ENCODE results near the gene SHISA5.
"Not testable (repeated sequence)": the region's sequence is repeated elsewhere in the genome, so short reads cannot be mapped to it uniquely, and the experiment has no call there.

The SHISA5 gene

GRCh38 chr3:48477959-48478520 is 25.9 kb downstream of the SHISA5 start:
- TF ChIP-seq CTCF (IDR thresholded peaks at IDR 0.05; ENCODE audit: control insufficient read depth, extremely low read depth, insufficient read depth): no peak
- DNase-seq (ENCODE audit: low read depth): no peak
- no peak overlapping the region for H3K4me3 ChIP-seq (ENCODE audit: low read depth, low read length)

DNA sequence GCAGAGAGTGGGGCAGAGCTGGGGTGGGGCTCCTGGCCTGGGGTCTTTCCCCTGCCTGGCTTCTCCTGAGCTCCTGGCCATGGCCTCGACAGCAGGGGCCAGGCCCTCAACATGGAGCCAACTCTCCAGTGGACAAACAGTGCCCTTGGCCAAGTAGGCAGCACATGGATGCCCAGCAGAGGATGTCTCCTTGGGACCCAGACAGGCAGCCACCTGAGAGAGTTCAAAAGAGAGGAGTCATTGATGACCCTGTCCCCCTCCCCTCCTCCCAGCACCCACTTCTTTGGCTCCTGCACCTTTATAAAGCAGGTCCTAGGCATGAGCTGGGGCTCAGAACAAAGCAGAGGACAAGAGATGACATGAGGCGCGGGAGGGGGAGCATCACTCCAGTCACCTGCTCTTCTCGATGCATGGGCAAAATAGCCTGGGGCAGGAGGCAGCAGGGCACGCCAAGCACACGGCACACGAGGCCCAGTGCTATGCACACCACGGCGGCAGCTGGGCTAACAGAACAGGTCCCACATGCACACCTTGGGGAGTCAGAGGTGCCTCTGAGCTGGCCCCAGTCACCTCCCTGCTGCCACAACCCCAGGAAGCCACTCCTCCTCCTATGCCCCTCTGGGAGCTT is 27.4 kb downstream of the SHISA5 start:
- no peak for TF ChIP-seq CTCF (IDR thresholded peaks at IDR 0.05; ENCODE audit: control insufficient read depth, extremely low read depth, insufficient read depth)
- no peak for DNase-seq (ENCODE audit: low read depth)
- H3K4me3 ChIP-seq (ENCODE audit: low read depth, low read length): no peak overlapping the region

GRCh38 chr3:48475188-48475587 is 28.8 kb downstream of the SHISA5 start:
- TF ChIP-seq CTCF (IDR thresholded peaks at IDR 0.05; ENCODE audit: control insufficient read depth, extremely low read depth, insufficient read depth): no peak
- no peak for DNase-seq (ENCODE audit: low read depth)
- no peak overlapping the region for H3K4me3 ChIP-seq (ENCODE audit: low read depth, low read length)

DNA sequence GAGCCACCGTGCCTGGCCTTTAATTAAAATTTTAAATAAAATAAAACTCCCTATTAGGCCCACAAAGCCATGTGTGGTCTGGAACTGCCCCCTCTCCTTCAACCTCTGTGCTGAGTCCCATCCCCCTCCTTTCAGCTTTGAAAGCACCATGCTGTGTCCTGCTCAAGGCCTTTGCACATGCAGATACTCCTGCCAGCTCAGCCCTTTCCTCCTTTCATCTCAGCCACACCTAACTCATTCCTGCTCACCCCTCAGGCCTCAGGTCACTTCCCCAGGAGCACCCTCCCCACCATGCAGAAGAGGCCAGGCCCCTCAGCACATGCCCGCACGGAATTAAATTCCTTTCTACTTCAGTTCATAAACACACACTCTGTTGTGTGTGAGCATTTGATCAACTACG is 29.4 kb downstream of the SHISA5 start:
- no peak for TF ChIP-seq CTCF (IDR thresholded peaks at IDR 0.05; ENCODE audit: control insufficient read depth, extremely low read depth, insufficient read depth)
- no peak overlapping the region for H3K4me3 ChIP-seq (ENCODE audit: low read depth, low read length)
- DNase-seq (ENCODE audit: low read depth): no peak

GRCh38 chr3:48474031-48474430 is 29.9 kb downstream of the SHISA5 start:
- not testable (repeated sequence) for DNase-seq (ENCODE audit: low read depth); H3K4me3 ChIP-seq (ENCODE audit: low read depth, low read length)

DNA sequence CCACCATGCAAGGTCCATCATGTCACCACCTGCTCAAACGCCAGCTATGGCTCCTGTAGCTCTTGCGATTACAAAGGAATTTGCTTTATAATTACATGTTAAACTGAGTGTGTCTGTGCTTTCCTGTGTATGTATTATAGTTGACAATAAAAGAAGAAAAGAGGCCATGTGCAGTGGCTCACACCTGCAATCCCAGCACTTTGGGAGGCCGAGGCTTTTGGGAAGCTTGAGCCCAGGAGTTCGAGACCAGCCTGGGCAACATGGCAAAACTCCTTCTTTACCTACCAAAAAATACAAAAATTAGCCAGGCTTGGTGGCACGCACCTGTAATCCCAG is 30.4 kb downstream of the SHISA5 start:
- DNase-seq (ENCODE audit: low read depth): no peak
- no peak for TF ChIP-seq CTCF (IDR thresholded peaks at IDR 0.05; ENCODE audit: control insufficient read depth, extremely low read depth, insufficient read depth)
- H3K4me3 ChIP-seq (ENCODE audit: low read depth, low read length): peak overlapping the region; percentile 87; the same call in 1 of the 2 replicates

GRCh38 chr3:48472923-48473616 is 30.9 kb downstream of the SHISA5 start:
- peak; percentile 42 for TF ChIP-seq CTCF (IDR thresholded peaks at IDR 0.05; ENCODE audit: control insufficient read depth, extremely low read depth, insufficient read depth)
- peak overlapping the region; percentile 87 for H3K4me3 ChIP-seq (ENCODE audit: low read depth, low read length)
- DNase-seq (ENCODE audit: low read depth): peak; percentile 57
